CD4-positive, alpha-beta T cell treated with Interleukin-2 at 100 ng/mL for 4 hours (primary cell): ENCODE data around the gene DUSP5.

Experiments
- DNase-seq: peaks from one replicate; pipeline ENCODE4 v3.0.0-alpha.2; 2020; ENCODE audit warnings: low spot score

The DUSP5 gene

GRCh38 chr10:110480387-110480786, 17.3 kb upstream of the DUSP5 start:
- no peak for DNase-seq

GRCh38 chr10:110481919-110482318, 15.8 kb upstream of the DUSP5 start:
- no peak for DNase-seq

GRCh38 chr10:110483633-110484032, 14.1 kb upstream of the DUSP5 start:
- DNase-seq = no peak

GRCh38 chr10:110485541-110485940, 12.2 kb upstream of the DUSP5 start:
- no peak for DNase-seq

GRCh38 chr10:110486680-110487410, 10.9 kb upstream of the DUSP5 start:
- DNase-seq = no peak

- DNase-seq = no peak
These were observed 10.0 kb upstream of the DUSP5 start for GRCh38 chr10:110487411-110488331.

GRCh38 chr10:110488332-110488681, 9.4 kb upstream of the DUSP5 start:
- DNase-seq = no peak

- no peak for DNase-seq
These were observed 8.8 kb upstream of the DUSP5 start for GRCh38 chr10:110488940-110489339.

GRCh38 chr10:110490640-110491039, 7.1 kb upstream of the DUSP5 start:
- DNase-seq = no peak

- no peak for DNase-seq
These were observed 6.4 kb upstream of the DUSP5 start for GRCh38 chr10:110491346-110491745.

- no peak for DNase-seq
These were observed 5.5 kb upstream of the DUSP5 start for GRCh38 chr10:110492069-110492822.

- DNase-seq = no peak
These were observed 3.8 kb upstream of the DUSP5 start for GRCh38 chr10:110493832-110494426.

- no peak for DNase-seq
These were observed 3.2 kb upstream of the DUSP5 start for GRCh38 chr10:110494532-110494931.

GRCh38 chr10:110495731-110496552, 1.8 kb upstream of the DUSP5 start:
- peak; percentile 50 for DNase-seq

- no peak for DNase-seq
These were observed 912 bp upstream of the DUSP5 start for GRCh38 chr10:110496553-110497437.

- DNase-seq = peak; percentile 67
These were observed 627 bp downstream of the DUSP5 start for GRCh38 chr10:110498087-110498981.

- peak; percentile 60 for DNase-seq
These were observed 1.5 kb downstream of the DUSP5 start for GRCh38 chr10:110498982-110499795.

- DNase-seq = no peak
These were observed 2.2 kb downstream of the DUSP5 start for GRCh38 chr10:110499796-110500514.
